HepG2 (cell line): ENCODE data around the gene NOXO1. TPM values are rescaled to one million over a fixed set of nuclear protein-coding genes. Genes with fewer than 3 reads are reported as not detected.

Source experiments
- AGO2 ChIP-seq: fragments of 200-400 bp; formaldehyde crosslinking; optimal IDR thresholded peaks from 2 replicates; pipeline ENCODE3; 2017; ENCODE audit warnings: mild to moderate bottlenecking, low read depth, low read length, moderate library complexity
- EEA1 ChIP-seq: sonication (generic); formaldehyde crosslinking; IDR thresholded peaks from 2 replicates; pipeline ENCODE4 v1.5.1; 2020; ENCODE audit warnings: mild to moderate bottlenecking, missing genetic modification reagents, borderline replicate concordance
- HNRNPL ChIP-seq: fragments of 200-400 bp; formaldehyde crosslinking; IDR thresholded peaks from 2 replicates; pipeline ENCODE4 v1.6.1; 2017; ENCODE audit warnings: mild to moderate bottlenecking, low read depth, low read length
- HOXA9 ChIP-seq: sonication (generic); formaldehyde crosslinking; IDR thresholded peaks from 2 replicates; pipeline ENCODE4 v1.8.1; 2022; ENCODE audit warnings: missing genetic modification reagents, mild to moderate bottlenecking, moderate library complexity, borderline replicate concordance
- KLF16 ChIP-seq, 2 experiments: sonication (generic) in 1 of 2; formaldehyde crosslinking in 1 of 2; IDR thresholded peaks; 2 replicates each; pipeline versions ENCODE4 v1.6.1 to v1.8.0; 2016 to 2023; ENCODE audit warnings: missing genetic modification reagents in 2 of 2, missing compliant biosample characterization in 1 of 2
- KMT2B ChIP-seq: IDR thresholded peaks from 2 replicates; pipeline ENCODE4 v1.6.1; 2016; ENCODE audit warnings: missing genetic modification reagents, missing compliant biosample characterization
- NCOA5 ChIP-seq: sonication (generic); formaldehyde crosslinking; IDR thresholded peaks from 2 replicates; pipeline ENCODE4 v1.4.0; 2020; ENCODE audit warnings: missing genetic modification reagents
- ZFP36L2 ChIP-seq: sonication (generic); formaldehyde crosslinking; IDR thresholded peaks from 2 replicates; pipeline ENCODE4 v1.4.0; 2020; ENCODE audit warnings: missing genetic modification reagents
- ZNF10 ChIP-seq: sonication (generic); formaldehyde crosslinking; IDR thresholded peaks from 2 replicates; pipeline ENCODE4 v1.4.0; 2020; ENCODE audit warnings: mild to moderate bottlenecking, low read depth, missing genetic modification reagents, borderline replicate concordance
- ZNF343 ChIP-seq: sonication (generic); formaldehyde crosslinking; IDR thresholded peaks from 2 replicates; pipeline ENCODE4 v1.4.0; 2020; ENCODE audit warnings: mild to moderate bottlenecking, missing genetic modification reagents
- ZNF737 ChIP-seq: sonication (generic); formaldehyde crosslinking; IDR thresholded peaks from 2 replicates; pipeline ENCODE4 v1.5.0; 2020; ENCODE audit warnings: missing genetic modification reagents, mild to moderate bottlenecking, borderline replicate concordance
- ZNF772 ChIP-seq: sonication (generic); formaldehyde crosslinking; IDR thresholded peaks from 2 replicates; pipeline ENCODE4 v1.5.0; 2020; ENCODE audit warnings: mild to moderate bottlenecking, missing genetic modification reagents
- polyA plus RNA-seq, 8 experiments: library from polyadenylated mRNA; depleted of rRNA in 3 of 8; stranded (reverse) in 7 of 8; unstranded in 1 of 8; fragments of >200 nt; fragmentation: Illumina TruSeq in 4 of 8; extraction: Trizol in 4 of 8; gene quantifications; 2 replicates each; pipeline versions ENCODE4 v1.2.1 to v1.2.3, GENCODE V29; 2011 to 2016; ENCODE audit warnings: low read depth in 4 of 8, missing spikeins in 1 of 8, mixed read lengths in 1 of 8; ENCODE audit not compliant: insufficient read depth in 1 of 8
- total RNA-seq, 5 experiments: library from RNA; depleted of rRNA; stranded (reverse); fragments of >200 nt; fragmentation: Illumina TruSeq; extraction: Trizol; gene quantifications; 2 replicates each; pipeline ENCODE4 v1.2.3, GENCODE V29; 2016; ENCODE audit warnings: low read depth in 1 of 5
- TF ChIP-seq, protein P1 (sequence below): sonication (generic); formaldehyde crosslinking; IDR thresholded peaks from 2 replicates; pipeline ENCODE4 v1.4.0; 2020; ENCODE audit warnings: missing genetic modification reagents
- TF ChIP-seq, protein P2 (sequence below): sonication (generic); formaldehyde crosslinking; IDR thresholded peaks from 2 replicates; pipeline ENCODE4; 2020; ENCODE audit warnings: missing genetic modification reagents, mild to moderate bottlenecking, borderline replicate concordance
- TF ChIP-seq, protein P3 (sequence below): sonication (generic); formaldehyde crosslinking; IDR thresholded peaks from 2 replicates; pipeline ENCODE4 v1.4.0; 2020; ENCODE audit warnings: mild to moderate bottlenecking, missing genetic modification reagents
- TF ChIP-seq, protein P4 (sequence below): sonication (generic); formaldehyde crosslinking; IDR thresholded peaks from 2 replicates; pipeline ENCODE4 v1.5.0; 2020; ENCODE audit warnings: mild to moderate bottlenecking, missing genetic modification reagents, borderline replicate concordance
- TF ChIP-seq, protein P5 (sequence below): sonication (generic); formaldehyde crosslinking; IDR thresholded peaks from 2 replicates; pipeline ENCODE4 v1.8.1; 2023; ENCODE audit warnings: mild to moderate bottlenecking, inconsistent platforms, moderate library complexity, missing genetic modification reagents, borderline replicate concordance

Gene NOXO1
- total and polyA plus RNA-seq, 2 of the 13 experiments (the other 11 are each of a cell fraction or from before 2014, with no cell fraction given), result 0.69 to 1.4 TPM

DNA sequence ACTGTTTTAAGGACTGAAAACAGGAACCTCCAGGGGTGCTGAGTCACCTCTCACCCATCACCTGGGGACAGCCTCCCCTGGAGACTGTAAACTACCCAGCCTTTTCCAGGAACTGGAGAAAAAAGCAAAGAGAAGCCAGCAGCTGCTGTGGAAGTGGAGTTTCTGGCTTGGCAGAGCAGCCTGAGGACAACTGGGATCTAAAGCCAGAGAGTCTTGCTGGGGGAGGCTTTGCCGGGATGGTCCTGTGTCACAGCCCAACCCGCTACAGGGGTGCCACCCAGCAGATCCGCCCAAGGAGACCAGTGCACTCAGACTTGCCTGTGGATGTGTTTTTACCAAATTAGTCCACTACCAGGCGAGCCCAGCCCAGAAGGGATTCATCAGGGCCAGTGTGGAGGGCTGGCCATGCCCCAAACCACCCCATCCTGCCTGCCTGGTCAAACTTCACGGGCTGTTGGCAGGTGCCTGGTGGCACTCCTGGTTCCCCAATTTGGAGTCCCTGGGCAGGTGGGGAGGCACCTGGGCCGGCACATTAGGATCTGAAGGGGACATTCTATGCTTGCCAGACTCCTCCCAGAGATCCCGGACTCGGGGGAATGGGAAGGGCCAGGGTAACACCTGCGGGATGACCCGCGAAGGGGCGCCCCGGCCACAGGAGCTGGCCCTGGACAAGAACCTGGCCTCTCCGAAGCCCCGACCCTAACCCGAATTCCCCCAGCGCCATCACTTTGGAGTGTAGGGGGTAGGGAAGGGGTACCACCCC, 39.0 kb downstream of the NOXO1 start (continued):
- no peak for TF ChIP-seq ZNF772 (CRISPR knock-in tag)
- TF ChIP-seq, protein P1, sequence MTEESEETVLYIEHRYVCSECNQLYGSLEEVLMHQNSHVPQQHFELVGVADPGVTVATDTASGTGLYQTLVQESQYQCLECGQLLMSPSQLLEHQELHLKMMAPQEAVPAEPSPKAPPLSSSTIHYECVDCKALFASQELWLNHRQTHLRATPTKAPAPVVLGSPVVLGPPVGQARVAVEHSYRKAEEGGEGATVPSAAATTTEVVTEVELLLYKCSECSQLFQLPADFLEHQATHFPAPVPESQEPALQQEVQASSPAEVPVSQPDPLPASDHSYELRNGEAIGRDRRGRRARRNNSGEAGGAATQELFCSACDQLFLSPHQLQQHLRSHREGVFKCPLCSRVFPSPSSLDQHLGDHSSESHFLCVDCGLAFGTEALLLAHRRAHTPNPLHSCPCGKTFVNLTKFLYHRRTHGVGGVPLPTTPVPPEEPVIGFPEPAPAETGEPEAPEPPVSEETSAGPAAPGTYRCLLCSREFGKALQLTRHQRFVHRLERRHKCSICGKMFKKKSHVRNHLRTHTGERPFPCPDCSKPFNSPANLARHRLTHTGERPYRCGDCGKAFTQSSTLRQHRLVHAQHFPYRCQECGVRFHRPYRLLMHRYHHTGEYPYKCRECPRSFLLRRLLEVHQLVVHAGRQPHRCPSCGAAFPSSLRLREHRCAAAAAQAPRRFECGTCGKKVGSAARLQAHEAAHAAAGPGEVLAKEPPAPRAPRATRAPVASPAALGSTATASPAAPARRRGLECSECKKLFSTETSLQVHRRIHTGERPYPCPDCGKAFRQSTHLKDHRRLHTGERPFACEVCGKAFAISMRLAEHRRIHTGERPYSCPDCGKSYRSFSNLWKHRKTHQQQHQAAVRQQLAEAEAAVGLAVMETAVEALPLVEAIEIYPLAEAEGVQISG (CRISPR knock-in tag), result no peak
- TF ChIP-seq ZFP36L2 (CRISPR knock-in tag), result no peak
- TF ChIP-seq, protein P2, sequence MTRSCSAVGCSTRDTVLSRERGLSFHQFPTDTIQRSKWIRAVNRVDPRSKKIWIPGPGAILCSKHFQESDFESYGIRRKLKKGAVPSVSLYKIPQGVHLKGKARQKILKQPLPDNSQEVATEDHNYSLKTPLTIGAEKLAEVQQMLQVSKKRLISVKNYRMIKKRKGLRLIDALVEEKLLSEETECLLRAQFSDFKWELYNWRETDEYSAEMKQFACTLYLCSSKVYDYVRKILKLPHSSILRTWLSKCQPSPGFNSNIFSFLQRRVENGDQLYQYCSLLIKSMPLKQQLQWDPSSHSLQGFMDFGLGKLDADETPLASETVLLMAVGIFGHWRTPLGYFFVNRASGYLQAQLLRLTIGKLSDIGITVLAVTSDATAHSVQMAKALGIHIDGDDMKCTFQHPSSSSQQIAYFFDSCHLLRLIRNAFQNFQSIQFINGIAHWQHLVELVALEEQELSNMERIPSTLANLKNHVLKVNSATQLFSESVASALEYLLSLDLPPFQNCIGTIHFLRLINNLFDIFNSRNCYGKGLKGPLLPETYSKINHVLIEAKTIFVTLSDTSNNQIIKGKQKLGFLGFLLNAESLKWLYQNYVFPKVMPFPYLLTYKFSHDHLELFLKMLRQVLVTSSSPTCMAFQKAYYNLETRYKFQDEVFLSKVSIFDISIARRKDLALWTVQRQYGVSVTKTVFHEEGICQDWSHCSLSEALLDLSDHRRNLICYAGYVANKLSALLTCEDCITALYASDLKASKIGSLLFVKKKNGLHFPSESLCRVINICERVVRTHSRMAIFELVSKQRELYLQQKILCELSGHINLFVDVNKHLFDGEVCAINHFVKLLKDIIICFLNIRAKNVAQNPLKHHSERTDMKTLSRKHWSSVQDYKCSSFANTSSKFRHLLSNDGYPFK (CRISPR knock-in tag), result no peak
- no peak for TF ChIP-seq ZNF10 (CRISPR knock-in tag)
- TF ChIP-seq, protein P3, sequence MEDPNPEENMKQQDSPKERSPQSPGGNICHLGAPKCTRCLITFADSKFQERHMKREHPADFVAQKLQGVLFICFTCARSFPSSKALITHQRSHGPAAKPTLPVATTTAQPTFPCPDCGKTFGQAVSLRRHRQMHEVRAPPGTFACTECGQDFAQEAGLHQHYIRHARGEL (CRISPR knock-in tag), result no peak
- TF ChIP-seq, protein P4, sequence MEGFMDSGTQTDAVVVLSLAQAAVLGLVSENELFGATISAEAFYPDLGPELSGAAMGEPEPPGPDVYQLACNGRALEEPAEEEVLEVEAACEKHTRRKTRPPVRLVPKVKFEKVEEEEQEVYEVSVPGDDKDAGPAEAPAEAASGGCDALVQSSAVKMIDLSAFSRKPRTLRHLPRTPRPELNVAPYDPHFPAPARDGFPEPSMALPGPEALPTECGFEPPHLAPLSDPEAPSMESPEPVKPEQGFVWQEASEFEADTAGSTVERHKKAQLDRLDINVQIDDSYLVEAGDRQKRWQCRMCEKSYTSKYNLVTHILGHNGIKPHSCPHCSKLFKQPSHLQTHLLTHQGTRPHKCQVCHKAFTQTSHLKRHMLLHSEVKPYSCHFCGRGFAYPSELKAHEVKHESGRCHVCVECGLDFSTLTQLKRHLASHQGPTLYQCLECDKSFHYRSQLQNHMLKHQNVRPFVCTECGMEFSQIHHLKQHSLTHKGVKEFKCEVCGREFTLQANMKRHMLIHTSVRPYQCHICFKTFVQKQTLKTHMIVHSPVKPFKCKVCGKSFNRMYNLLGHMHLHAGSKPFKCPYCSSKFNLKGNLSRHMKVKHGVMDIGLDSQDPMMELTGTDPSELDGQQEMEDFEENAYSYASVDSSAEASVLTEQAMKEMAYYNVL (CRISPR knock-in tag), result no peak
- TF ChIP-seq, protein P5, sequence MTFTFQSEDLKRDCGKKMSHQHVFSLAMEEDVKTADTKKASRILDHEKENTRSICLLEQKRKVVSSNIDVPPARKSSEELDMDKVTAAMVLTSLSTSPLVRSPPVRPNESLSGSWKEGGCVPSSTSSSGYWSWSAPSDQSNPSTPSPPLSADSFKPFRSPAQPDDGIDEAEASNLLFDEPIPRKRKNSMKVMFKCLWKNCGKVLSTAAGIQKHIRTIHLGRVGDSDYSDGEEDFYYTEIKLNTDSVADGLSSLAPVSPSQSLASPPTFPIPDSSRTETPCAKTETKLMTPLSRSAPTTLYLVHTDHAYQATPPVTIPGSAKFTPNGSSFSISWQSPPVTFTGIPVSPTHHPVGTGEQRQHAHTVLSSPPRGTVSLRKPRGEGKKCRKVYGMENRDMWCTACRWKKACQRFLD, result no peak
- no peak for TF ChIP-seq ZNF737 (CRISPR knock-in tag)
- 0 out of 4 replicates have a peak, but pooled peaks of 1 of the 2 experiments have one; percentile 6 for TF ChIP-seq KLF16 (CRISPR knock-in tag; IDR thresholded peaks at IDR 0.05)
- TF ChIP-seq NCOA5 (CRISPR knock-in tag), result no peak
- TF ChIP-seq AGO2, result peak; percentile 69
- no peak; the same call in 1 of the 2 replicates for TF ChIP-seq ZNF343 (CRISPR knock-in tag)
- TF ChIP-seq HOXA9 (CRISPR knock-in tag), result no peak
- TF ChIP-seq EEA1 (CRISPR knock-in tag), result no peak
- TF ChIP-seq HNRNPL, result 0 out of 2 replicates have a peak, but pooled peaks have one; percentile 8
- no peak for TF ChIP-seq KMT2B
